COLO668 (cell line): Measurements from ENCODE around the gene TTLL3.

ENCODE experiments used
- DNase-seq: peaks from one replicate; lab custom pipeline; 2025; ENCODE audit not compliant: unreplicated experiment; lab: John Stamatoyannopoulos, UW

The TTLL3 gene

GRCh38 chr3:9806688-9807589 lies 3.1 kb upstream of the TTLL3 start:
- DNase-seq, result no peak

GRCh38 chr3:9807981-9808344 lies 2.1 kb upstream of the TTLL3 start:
- no peak for DNase-seq

GRCh38 chr3:9808345-9809037 lies 1.6 kb upstream of the TTLL3 start:
- DNase-seq, result peak; percentile 44

- DNase-seq, result no peak
These were observed 835 bp upstream of the TTLL3 start for GRCh38 chr3:9809239-9809614.

- DNase-seq, result no peak
These were observed 340 bp downstream of the TTLL3 start for GRCh38 chr3:9810433-9810770.

DNA sequence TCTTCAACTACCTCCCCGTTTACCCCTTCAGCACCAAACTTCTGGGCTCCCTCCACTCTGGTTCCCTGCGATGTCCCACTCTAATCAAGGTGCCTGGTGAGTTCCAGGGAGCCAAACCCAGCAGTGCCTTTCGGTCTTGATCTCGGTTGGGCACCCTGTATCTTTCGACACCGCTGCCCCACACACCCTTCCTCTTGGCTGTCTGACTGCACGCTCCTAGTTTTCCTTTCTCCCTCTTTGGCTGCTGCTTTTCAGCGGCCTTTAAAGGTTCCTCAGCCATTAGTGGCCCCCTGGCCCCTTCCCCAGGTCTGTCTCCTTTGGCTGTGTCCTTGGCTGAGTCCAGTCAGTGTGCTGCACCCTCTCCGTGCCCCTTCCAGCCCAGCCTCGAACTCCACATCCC lies 784 bp downstream of the TTLL3 start:
- DNase-seq, result no peak

DNA sequence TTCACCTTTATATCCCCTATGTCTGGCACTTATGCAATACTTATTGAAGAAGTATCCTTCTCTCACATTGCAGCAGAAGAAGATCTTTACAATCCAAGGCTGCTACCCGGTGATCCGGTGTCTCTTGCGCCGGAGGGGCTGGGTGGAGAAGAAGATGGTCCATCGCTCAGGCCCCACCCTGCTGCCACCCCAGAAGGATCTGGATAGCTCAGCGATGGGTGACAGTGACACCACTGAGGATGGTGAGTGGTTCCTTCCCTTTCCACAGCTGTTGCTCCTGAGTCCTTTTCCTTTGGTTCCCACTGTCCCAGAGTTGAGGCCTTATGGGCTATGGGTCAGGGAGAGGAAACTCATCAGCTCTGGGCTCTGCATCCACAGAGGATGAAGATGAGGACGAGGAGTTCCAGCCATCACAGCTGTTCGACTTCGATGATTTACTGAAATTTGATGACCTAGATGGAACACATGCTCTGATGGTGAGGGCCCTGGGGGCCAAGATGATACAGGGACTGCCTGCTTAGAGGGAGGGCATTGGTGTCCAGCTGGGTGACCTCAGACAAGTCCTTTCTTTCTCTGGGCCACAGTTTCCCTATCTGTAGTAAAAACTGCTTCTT lies 2.9 kb downstream of the TTLL3 start:
- DNase-seq, result no peak

DNA sequence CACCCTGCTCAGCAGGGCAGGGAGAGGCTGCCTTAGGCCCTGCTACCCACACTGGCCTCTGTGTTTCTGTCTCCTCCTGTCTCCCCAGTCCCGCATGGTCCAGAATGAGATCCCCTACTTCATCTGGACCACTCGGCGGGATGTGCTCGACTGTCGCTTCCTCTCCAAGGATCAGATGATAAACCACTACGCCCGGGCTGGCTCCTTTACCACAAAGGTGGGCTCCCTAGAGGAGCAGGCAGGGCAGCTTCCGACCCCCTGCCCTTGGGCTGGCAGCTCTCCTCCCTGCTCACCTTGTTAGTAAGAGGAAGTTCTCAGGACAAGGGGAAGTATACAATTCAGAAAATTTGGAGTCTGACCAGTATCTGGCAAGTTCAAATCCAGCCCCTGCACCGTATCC lies 5.9 kb downstream of the TTLL3 start:
- DNase-seq, result no peak

GRCh38 chr3:9817436-9817835 lies 7.4 kb downstream of the TTLL3 start:
- DNase-seq, result no peak

DNA sequence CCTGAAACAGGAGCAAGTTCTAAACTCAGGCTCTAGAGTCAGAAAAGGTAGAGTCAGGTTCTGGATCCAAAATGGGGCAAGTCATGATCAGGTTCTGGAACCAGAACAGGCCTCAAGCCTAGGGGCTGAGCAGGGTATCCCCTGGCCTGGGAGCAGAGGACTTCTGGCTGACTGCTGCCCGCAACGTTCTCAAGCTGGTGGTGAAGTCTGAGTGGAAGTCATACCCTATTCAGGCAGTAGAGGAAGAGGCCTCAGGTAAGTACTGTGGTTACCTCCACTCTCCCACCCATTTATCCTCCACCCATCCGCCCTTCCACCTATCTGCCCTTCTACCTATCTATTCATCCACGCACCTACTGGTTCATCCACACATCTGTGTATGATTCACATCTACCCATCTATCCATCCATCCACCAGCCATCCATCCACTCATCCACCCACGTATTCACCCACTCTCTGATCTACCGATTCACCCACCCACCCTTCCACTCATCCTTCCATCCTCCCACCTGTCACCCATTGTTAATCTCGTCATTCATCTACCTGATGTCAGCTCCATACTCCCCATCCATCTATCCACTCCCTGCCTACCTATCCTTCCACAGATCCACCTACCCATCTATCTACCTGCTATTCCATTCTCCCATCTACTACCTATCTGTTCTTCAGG lies 8.7 kb downstream of the TTLL3 start:
- DNase-seq, result no peak

GRCh38 chr3:9820543-9820942 lies 10.5 kb downstream of the TTLL3 start:
- no peak for DNase-seq

DNA sequence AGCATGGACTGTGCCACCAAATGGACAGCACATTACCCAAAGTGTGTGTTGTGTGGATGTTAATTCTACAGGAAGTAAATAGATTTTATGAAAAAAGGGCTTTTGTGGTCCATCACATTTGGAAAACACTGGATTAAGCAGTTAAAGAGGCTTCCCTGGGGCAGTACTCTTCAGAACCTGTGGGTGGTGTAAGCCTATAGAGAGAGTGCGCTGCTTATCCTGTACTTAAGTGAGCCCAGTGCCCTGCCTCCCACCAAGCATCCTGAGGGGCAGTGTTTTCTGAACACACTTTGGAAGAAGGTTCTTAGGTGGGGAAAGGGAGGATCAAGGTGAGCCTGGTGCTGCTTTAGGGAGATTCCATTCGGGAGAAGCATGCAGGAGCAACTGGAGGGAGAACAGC lies 10.9 kb downstream of the TTLL3 start:
- no peak for DNase-seq

DNA sequence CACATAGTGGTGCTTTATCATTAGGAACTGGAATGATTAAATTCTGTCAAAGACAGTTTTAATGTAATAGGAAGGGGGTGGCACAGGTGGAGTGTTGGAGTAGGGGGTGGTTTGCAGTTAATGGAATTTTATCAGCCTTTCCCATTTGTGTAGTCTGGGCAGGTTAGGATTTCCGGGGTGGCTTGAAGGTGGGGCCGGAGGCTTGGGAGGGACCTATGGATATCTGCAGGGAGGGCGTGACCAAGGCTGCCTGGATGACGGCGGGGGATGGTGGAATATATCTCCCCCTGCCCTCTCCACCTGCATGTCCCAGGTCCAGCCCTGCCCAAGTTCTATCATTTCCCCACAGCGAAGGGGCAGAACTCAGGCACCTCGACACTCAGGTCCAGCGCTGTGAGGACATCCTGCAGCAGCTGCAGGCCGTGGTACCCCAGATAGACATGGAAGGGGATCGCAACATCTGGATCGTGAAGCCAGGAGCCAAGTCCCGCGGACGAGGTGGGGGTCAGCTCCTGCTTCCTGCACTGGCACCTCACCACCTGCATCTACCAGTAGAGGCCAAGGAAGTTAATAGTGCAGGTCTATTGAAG lies 15.5 kb downstream of the TTLL3 start:
- DNase-seq, result no peak

DNA sequence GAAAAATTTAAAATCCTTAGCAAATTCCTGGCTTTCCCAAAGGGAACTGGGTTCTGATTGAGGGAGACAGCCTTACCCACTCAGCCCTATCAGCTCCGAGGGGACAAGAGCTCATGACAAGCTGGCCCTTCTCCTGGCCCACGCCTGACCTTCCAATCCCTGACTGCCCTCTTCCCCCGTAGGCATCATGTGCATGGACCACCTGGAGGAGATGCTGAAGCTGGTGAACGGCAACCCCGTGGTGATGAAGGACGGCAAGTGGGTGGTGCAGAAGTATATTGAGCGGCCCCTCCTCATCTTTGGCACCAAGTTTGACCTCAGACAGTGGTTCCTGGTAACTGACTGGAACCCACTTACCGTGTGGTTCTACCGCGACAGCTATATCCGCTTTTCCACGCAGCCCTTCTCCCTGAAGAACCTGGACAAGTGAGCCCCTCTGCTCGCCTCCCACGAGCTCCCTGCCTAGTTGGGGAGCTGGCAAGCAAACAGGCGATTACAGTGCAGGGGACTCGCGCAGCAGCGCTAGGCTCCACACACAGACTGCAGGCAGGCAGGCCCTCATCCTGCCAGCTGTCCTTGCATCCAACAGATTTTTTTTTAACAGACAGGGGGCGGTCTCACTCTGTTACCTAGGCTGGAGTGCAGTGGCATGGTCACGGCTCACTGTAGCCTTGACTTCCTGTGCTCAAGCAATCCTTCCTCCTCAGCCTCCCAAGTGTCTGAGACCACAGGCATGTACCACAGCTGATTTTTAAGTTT lies 16.9 kb downstream of the TTLL3 start:
- DNase-seq, result peak; percentile 20

DNA sequence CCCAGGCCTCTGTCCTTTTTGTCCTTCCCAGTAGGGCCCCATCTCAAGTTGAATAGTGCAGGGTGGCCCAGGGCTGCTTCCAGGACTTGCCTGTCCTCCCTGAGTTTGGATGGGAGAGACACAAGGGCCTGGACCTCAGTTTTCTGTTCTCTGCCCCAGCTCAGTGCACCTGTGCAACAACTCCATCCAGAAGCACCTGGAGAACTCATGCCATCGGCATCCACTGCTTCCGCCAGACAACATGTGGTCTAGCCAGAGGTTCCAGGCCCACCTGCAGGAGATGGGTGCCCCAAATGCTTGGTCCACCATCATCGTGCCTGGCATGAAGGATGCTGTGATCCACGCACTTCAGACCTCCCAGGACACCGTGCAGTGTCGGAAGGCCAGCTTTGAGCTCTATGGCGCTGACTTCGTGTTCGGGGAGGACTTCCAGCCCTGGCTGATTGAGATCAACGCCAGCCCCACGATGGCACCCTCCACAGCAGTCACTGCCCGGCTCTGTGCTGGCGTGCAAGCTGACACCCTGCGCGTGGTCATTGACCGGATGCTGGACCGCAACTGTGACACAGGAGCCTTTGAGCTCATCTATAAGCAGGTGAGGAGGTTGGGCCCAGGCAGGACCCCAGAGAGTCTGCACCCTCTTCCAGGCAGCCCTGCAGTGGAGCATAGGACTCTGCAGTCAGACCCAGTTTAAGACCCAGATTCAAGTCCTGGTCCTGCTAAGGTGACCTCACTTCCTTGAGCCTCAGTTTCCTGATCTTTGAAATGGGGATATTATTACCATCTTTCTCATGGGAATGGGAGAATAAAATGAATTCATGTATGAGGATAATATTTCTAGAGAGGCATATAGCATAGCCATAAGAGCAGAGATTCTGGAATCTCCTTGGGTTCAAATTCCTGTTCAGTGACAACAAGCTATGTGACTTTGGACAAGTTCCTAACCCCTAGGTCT lies 19.0 kb downstream of the TTLL3 start:
- no peak for DNase-seq

DNA sequence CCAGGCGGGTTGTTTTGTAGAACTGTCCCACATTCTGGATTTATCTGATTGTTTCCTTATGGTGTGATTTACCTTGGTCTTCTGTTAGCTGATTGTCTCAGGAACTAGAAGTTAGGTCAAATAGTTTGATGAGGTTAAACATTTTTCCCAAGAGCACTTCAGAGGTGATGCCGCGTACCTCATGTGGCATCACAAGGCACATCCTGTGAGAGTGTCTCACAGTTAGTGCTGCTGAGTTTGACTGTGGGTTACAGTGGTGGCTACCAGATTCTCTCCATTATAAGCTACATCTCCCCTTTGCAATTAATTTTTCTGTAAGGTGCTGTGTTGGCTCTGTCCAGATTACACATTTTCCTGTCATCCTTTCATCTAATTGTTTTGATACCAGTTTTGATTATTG lies 21.2 kb downstream of the TTLL3 start:
- no peak for DNase-seq

DNA sequence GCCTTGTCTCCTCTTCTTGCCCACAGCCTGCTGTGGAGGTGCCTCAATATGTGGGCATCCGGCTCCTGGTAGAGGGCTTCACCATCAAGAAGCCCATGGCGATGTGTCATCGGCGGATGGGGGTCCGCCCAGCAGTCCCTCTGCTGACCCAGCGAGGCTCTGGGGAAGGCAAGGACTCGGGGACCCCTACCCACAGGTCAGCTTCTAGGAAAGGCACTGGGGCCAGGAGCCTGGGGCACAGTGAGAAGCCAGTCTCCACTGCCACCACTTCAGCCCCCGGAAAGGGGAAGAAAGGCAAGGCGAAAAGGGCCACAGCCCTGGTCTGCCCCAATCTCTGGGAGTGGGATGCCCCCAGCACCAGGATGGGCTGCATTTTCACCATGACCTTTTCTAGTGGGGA lies 23.0 kb downstream of the TTLL3 start:
- no peak for DNase-seq

DNA sequence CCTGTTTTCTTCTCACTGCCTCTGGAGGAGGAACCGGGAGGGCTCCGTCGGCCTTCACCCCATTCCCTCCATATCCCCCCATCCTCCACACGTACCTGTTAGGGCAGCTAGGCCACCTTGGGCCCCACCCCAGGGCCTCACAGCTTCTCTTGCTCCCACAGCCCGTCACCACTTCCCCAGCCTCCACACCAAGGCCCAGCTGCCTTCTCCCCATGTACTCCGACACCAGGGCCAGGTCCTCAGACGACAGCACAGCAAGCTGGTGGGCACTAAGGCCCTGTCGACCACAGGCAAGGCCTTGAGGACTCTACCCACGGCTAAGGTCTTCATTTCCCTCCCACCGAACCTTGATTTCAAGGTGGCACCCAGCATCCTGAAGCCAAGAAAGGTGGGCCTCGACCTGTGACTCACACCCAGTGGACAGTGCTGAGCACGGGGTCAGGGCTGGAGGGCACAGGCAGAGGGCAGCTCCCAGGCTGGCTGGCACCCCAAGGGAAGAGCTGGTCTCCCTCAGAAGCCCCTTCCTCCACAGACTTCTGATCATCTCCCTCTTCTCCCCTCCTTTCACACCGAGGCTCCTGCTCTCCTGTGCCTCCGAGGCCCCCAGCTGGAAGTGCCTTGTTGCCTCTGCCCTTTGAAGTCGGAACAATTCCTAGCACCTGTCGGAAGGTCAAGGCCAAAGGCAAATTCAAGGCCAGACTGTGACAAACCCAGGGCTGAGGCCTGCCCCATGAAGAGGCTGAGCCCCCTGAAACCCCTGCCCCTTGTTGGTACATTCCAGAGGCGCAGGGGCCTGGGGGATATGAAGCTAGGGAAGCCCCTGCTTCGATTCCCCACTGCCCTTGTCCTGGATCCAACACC lies 24.7 kb downstream of the TTLL3 start:
- no peak for DNase-seq
